Measurements from ENCODE around the gene VIPR2.
"Not testable (repeated sequence)": the region's sequence is repeated elsewhere in the genome, so short reads cannot be mapped to it uniquely, and the experiment has no call there.

VIPR2 gene

DNA sequence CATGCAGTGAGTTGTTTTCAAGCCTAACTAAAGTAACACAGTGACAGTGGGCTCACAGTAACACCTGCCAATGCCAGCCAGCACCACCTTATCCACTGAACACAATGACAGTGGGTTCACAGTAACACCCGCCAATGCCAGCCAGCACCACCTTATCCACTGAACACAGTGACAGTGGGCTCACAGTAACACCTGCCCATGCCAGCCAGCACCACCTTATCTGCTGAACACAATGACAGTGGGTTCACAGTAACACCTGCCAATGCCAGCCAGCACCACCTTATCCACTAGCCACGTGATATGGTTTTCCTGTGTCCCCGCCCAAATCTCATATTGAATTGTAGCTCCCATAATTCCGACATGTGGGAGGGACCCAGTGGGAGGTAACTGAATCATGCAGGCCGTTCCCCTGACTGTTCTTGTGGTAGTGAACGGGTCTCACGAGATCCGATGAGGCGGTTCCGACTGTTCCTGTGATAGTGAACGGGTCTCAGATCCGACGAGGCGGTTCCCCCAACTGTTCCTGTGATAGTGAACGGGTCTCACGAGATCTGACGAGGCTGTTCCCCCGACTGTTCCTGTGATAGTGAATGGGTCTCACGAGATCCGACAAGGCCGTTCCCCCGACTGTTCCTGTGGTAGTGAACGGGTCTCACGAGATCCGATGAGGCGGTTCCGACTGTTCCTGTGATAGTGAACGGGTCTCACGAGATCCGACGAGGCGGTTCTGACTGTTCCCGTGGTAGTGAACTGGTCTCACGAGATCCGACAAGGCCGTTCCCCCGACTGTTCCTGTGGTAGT lies 44.2 kb downstream of the VIPR2 start:
- not testable (repeated sequence) for H2AFZ ChIP-seq (ENCODE audit: low read depth); H3K79me2 ChIP-seq (ENCODE audit: insufficient read depth, low read depth); H3K27me3 ChIP-seq (ENCODE audit: insufficient read depth, low read depth); H3K36me3 ChIP-seq (ENCODE audit: insufficient read depth); H3K4me2 ChIP-seq; H3K4me1 ChIP-seq (ENCODE audit: low read depth, poor library complexity, severe bottlenecking); H3K27ac ChIP-seq; H3K4me3 ChIP-seq (IDR thresholded peaks at IDR 0.05; ENCODE audit: insufficient read depth, low read depth, low read length); H4K20me1 ChIP-seq (ENCODE audit: insufficient read depth); H3K9ac ChIP-seq

DNA sequence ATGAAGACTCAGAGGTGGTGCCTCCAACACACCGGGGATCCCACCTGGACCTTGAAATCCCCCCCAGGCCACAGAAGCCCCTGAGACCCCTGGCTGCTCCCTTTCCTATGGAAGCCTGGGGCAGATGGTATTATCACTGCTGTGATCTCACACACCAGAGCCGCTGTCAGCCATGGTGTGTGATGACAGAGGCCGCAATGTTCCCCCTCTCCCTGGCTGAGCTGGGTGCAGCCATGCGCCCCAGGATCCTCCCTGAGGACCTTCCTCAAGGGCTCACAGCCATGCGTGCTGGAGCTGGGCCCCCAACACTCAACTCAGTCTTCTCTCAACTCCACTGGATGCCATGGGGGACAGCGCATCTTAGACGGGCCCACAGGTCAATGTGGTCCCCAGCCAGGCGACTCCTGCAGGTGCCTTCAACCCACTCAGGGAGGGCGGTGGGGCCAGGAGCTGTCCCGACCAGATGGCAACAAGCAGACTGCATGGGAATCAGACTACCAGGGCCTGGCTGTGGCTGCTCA lies 44.9 kb downstream of the VIPR2 start:
- no peak overlapping the region for H3K4me3 ChIP-seq (IDR thresholded peaks at IDR 0.05; ENCODE audit: insufficient read depth, low read depth, low read length)
- H2AFZ ChIP-seq (ENCODE audit: low read depth) = no peak overlapping the region
- TF ChIP-seq, protein P1, sequence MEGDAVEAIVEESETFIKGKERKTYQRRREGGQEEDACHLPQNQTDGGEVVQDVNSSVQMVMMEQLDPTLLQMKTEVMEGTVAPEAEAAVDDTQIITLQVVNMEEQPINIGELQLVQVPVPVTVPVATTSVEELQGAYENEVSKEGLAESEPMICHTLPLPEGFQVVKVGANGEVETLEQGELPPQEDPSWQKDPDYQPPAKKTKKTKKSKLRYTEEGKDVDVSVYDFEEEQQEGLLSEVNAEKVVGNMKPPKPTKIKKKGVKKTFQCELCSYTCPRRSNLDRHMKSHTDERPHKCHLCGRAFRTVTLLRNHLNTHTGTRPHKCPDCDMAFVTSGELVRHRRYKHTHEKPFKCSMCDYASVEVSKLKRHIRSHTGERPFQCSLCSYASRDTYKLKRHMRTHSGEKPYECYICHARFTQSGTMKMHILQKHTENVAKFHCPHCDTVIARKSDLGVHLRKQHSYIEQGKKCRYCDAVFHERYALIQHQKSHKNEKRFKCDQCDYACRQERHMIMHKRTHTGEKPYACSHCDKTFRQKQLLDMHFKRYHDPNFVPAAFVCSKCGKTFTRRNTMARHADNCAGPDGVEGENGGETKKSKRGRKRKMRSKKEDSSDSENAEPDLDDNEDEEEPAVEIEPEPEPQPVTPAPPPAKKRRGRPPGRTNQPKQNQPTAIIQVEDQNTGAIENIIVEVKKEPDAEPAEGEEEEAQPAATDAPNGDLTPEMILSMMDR (conservative IDR thresholded peaks at IDR 0.05; ENCODE audit: low read depth, low read length) = no peak
- H3K27me3 ChIP-seq (ENCODE audit: insufficient read depth, low read depth) = no peaks in the 10 kb centered on the region
- H3K27ac ChIP-seq = no peak overlapping the region
- no peaks in the 10 kb centered on the region for H3K79me2 ChIP-seq (ENCODE audit: insufficient read depth, low read depth)
- H3K9ac ChIP-seq = no peak overlapping the region
- H3K4me2 ChIP-seq = no peak overlapping the region
- H3K36me3 ChIP-seq (ENCODE audit: insufficient read depth) = no peaks in the 10 kb centered on the region
- no peaks in the 10 kb centered on the region for H3K4me1 ChIP-seq (ENCODE audit: low read depth, poor library complexity, severe bottlenecking)
- H4K20me1 ChIP-seq (ENCODE audit: insufficient read depth) = no peaks in the 10 kb centered on the region

DNA sequence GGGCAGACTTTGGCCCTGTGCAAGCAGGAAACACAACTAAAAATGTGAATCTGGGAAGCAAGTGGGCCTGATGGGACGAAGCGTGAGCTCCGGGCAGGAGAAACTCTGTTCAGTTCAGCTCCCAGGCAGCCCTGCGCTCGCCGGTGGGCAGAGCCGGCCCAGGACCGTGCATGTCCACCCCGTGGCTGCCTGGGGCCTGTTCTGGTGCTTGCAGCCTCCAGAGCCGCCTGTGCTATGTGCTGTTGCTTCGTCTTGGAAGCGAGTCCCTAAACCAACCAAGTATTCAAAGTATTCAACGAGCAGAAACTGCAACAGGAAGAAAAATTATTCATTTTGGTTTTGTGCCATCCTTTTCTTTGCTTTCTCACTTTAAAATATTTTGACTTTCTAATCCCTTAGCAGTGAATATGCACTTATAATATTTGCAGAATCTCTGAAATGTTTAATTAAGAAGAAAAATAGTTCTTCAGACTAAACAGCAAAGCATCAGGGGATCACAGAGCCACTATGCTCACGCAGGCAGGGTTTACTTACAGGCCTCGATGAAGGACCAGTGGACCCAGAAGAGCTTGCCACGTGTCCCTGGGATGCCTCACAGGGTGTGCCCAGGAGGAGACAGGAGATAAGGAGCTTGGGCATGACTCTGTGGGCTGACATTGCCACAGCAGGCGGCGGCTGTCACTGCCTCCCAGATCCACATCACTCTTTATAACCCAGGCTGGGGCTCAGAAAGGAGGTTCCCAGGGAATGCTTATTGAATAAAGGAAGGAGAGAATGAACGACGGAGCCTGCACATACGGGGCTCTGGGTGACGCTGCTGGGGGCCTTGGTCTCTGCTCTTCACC lies 45.6 kb downstream of the VIPR2 start:
- H3K9ac ChIP-seq = no peak overlapping the region

DNA sequence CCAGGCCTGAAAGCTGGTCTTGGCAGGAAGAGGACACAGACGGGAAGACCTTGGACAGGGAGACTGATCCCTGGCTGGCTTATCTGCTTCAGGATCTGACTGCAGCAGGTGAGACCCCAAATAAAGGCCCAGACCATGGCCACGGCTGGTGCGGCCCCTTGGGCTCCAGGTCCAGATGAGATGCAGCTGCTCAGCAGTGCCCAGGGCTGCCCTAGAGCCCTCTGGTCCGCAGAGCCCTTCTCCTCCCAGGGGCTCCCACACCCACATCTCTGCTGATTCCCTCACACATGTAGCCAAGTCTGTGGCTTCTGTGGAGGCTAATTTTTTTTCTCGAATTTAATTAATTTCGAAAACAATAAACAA lies 46.3 kb downstream of the VIPR2 start:
- Histone ChIP-seq H3K27ac (no peak overlapping the region), H3K27me3 (ENCODE audit: insufficient read depth, low read depth) (no peaks in the 10 kb centered on the region), H3K79me2 (ENCODE audit: insufficient read depth, low read depth) (no peaks in the 10 kb centered on the region), H3K9ac (no peak overlapping the region), H3K4me1 (ENCODE audit: low read depth, poor library complexity, severe bottlenecking) (no peaks in the 10 kb centered on the region), H3K4me3 (IDR thresholded peaks at IDR 0.05; ENCODE audit: insufficient read depth, low read depth, low read length) (no peak overlapping the region), H3K36me3 (ENCODE audit: insufficient read depth) (no peaks in the 10 kb centered on the region), H3K4me2 (no peak overlapping the region), H4K20me1 (ENCODE audit: insufficient read depth) (no peaks in the 10 kb centered on the region), H2AFZ (ENCODE audit: low read depth) (no peak overlapping the region)
- TF ChIP-seq, protein P1 (conservative IDR thresholded peaks at IDR 0.05; ENCODE audit: low read depth, low read length) = no peak

More for the DNA sequence above, 45.6 kb downstream of the VIPR2 start:
- Histone ChIP-seq H4K20me1 (ENCODE audit: insufficient read depth) (no peaks in the 10 kb centered on the region), H3K79me2 (ENCODE audit: insufficient read depth, low read depth) (no peaks in the 10 kb centered on the region), H3K36me3 (ENCODE audit: insufficient read depth) (no peaks in the 10 kb centered on the region), H3K27ac (no peak overlapping the region), H3K4me3 (IDR thresholded peaks at IDR 0.05; ENCODE audit: insufficient read depth, low read depth, low read length) (no peak overlapping the region), H3K4me2 (no peak overlapping the region), H3K27me3 (ENCODE audit: insufficient read depth, low read depth) (no peaks in the 10 kb centered on the region), H2AFZ (ENCODE audit: low read depth) (no peak overlapping the region), H3K4me1 (ENCODE audit: low read depth, poor library complexity, severe bottlenecking) (no peaks in the 10 kb centered on the region)
- TF ChIP-seq, protein P1 (conservative IDR thresholded peaks at IDR 0.05; ENCODE audit: low read depth, low read length) = no peak

All from KMS-11 (cell line).